Measurements from ENCODE around the gene KAZN. TPM values are rescaled to one million over a fixed set of nuclear protein-coding genes. Genes with fewer than 3 reads are reported as not detected.

KAZN gene
- total and polyA plus RNA-seq, 4 experiments from 2014 or later = 0.08 to 0.47 TPM; not detected in 2

DNA sequence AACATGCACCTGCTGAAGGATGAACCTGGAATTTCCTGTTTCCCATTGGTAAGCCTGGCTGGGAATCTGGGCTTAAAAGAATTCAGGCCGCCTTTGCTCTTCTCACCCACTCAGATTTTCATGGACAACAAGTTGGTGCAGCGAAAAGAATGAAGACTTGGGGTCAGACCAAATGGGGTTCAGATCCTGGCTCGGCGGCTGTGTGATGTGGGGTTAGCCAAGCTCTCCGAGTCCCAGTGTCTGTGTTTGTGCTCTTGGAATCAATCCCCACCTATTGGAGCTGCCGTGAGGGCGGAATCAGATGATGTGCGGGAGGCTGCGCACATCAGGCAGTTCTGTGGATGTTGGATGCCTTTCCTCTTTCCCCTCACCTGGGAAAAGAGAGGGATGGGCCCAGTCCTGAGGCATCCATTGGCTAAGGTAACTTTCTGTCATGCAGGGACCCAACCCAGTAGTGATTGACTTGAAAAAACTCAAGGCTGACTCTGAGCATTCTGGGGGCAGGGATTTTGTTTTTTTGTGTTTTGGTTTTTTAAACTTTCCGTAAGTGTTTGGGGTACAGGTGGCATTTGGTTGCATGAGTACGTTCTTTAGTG is 228.3 kb downstream of the KAZN start:
- Histone ChIP-seq H3K36me3 (ENCODE audit: insufficient read depth, low read length) (no peaks in the 10 kb centered on the region), H3K27ac (ENCODE audit: low read depth, low read length) (no peak overlapping the region), H3K9me3 (ENCODE audit: control insufficient read depth in 1 of 2, low read length in 2 of 2) (no peaks in the 10 kb centered on the region), H3K4me1 (ENCODE audit: insufficient read depth, low read length) (no peaks in the 10 kb centered on the region), H3K4me3 (ENCODE audit: low read length in 2 of 2) (no peak overlapping the region), H3K27me3 (ENCODE audit: insufficient read depth, low read length) (no peaks in the 10 kb centered on the region)
- Mint-ChIP-seq H3K27me3 (peaks cover 3 to 5% of the 10 kb centered on the region in 2 donors), H3K36me3 (no peaks in the 10 kb centered on the region), H3K4me3 (no peak overlapping the region), H3K4me1 (no peaks in the 10 kb centered on the region), H3K27ac (no peak overlapping the region), H3K9me3 (peaks cover 0 to 8% (median 0%) of the 10 kb centered on the region in 8 donors)
- ChIA-PET POLR2A (ENCODE audit: partially characterized antibody) (no interaction called here), CTCF (ENCODE audit: partially characterized antibody) (no interaction called here)
- intact Hi-C loops (cut with micrococcal nuclease) = no loop called here
- no peak for DNase-seq

DNA sequence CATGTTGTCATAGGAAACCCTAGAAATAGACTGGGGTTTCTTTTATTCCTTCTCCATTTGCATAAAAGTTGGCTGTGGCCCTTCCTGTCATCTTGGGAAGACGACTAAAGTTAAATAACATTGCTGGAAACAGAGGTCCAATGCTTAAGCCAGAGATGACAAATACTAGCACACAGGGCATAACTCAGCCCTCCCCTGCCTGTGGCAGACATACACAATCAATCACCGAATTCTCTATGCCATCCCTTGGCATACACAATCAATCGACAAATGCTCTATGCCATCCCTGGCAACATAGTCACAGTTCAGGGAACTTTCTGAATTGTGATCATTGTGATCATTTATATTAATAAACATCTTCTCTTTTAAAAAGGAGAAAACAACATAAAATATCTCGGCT is 229.4 kb downstream of the KAZN start:
- no peak overlapping the region for H3K27ac Mint-ChIP-seq
- intact Hi-C loops (cut with micrococcal nuclease) = no loop called here

DNA sequence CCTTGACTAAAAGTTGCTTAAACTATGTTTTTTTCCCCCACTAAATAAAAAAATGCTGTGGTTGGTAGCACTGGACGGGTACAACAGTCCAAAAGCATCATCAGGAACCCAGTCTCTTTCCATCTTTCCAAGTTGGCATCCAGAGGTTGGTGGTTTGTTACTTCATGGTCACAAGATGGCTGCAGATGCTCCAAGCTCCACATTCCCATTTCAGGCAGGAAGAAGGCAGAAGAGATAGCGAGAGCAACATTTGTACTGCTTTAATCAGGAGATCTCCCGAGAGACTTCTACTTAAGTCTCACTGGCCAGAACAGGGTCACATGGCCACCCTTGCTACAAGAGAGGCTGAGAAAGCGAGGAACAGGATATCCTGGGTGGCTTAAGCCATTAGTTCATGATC is 230.2 kb downstream of the KAZN start:
- H3K27ac Mint-ChIP-seq = no peak overlapping the region
- no peaks in the 10 kb centered on the region for H3K27me3 ChIP-seq (ENCODE audit: insufficient read depth, low read length)
- no peak overlapping the region for H3K4me3 Mint-ChIP-seq
- H3K4me1 ChIP-seq (ENCODE audit: insufficient read depth, low read length) = no peaks in the 10 kb centered on the region
- no peak for DNase-seq
- POLR2A ChIA-PET (ENCODE audit: partially characterized antibody) = no interaction called here
- H3K4me1 Mint-ChIP-seq = no peaks in the 10 kb centered on the region
- H3K9me3 Mint-ChIP-seq = peaks cover 0 to 8% (median 0%) of the 10 kb centered on the region in 8 donors
- intact Hi-C loops (cut with micrococcal nuclease) = no loop called here
- peaks cover 2 to 4% of the 10 kb centered on the region in 2 donors for H3K27me3 Mint-ChIP-seq
- H3K36me3 ChIP-seq (ENCODE audit: insufficient read depth, low read length) = no peaks in the 10 kb centered on the region
- no peaks in the 10 kb centered on the region for H3K36me3 Mint-ChIP-seq
- H3K9me3 ChIP-seq (ENCODE audit: control insufficient read depth in 1 of 2, low read length in 2 of 2) = no peaks in the 10 kb centered on the region
- CTCF ChIA-PET (ENCODE audit: partially characterized antibody) = no interaction called here
- no peak overlapping the region for H3K27ac ChIP-seq (ENCODE audit: low read depth, low read length)
- no peak overlapping the region for H3K4me3 ChIP-seq (ENCODE audit: low read length in 2 of 2)

More for the DNA sequence above, 229.4 kb downstream of the KAZN start:
- ChIA-PET CTCF (ENCODE audit: partially characterized antibody) (no interaction called here), POLR2A (ENCODE audit: partially characterized antibody) (no interaction called here)
- Histone ChIP-seq H3K36me3 (ENCODE audit: insufficient read depth, low read length) (no peaks in the 10 kb centered on the region), H3K4me1 (ENCODE audit: insufficient read depth, low read length) (no peaks in the 10 kb centered on the region), H3K9me3 (ENCODE audit: control insufficient read depth in 1 of 2, low read length in 2 of 2) (no peaks in the 10 kb centered on the region), H3K27me3 (ENCODE audit: insufficient read depth, low read length) (no peaks in the 10 kb centered on the region), H3K27ac (ENCODE audit: low read depth, low read length) (no peak overlapping the region), H3K4me3 (ENCODE audit: low read length in 2 of 2) (no peak overlapping the region)
- Mint-ChIP-seq H3K4me3 (no peak overlapping the region), H3K27me3 (peaks cover 2 to 5% of the 10 kb centered on the region in 2 donors), H3K4me1 (no peaks in the 10 kb centered on the region), H3K9me3 (peaks cover 0 to 8% (median 0%) of the 10 kb centered on the region in 8 donors), H3K36me3 (no peaks in the 10 kb centered on the region)
- no peak for DNase-seq

DNA sequence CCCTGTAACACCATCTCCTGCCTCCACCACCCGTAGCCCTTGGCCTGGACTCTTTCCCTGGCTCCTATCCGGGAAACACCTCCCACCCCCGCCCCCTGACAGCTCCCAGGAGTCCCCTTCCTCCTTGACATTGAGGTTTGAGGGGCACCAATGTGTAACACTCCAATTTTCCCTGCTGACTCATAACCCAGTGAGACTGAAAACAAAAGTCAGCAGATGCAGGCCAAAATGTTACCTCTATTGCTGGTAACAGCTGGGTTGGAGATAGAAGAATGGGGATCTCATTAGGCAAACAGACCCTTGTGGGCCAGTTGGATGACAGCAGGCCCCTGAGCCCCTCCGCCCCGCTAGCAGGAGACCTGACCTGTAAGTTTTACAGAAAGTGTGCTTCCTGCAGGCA is 237.2 kb downstream of the KAZN start:
- H3K27ac ChIP-seq (ENCODE audit: low read depth, low read length) = no peak overlapping the region
- H3K36me3 ChIP-seq (ENCODE audit: insufficient read depth, low read length) = no peaks in the 10 kb centered on the region
- no peaks in the 10 kb centered on the region for H3K27me3 ChIP-seq (ENCODE audit: insufficient read depth, low read length)
- peaks cover 0 to 8% (median 3%) of the 10 kb centered on the region in 8 donors for H3K9me3 Mint-ChIP-seq
- no peak overlapping the region for H3K4me3 ChIP-seq (ENCODE audit: low read length in 2 of 2)
- H3K27me3 Mint-ChIP-seq = peaks cover 8% of the 10 kb centered on the region in 2 donors
- ChIA-PET POLR2A (ENCODE audit: partially characterized antibody) (no interaction called here), CTCF (ENCODE audit: partially characterized antibody) (no interaction called here)
- no peaks in the 10 kb centered on the region for H3K4me1 ChIP-seq (ENCODE audit: insufficient read depth, low read length)
- H3K9me3 ChIP-seq (ENCODE audit: control insufficient read depth in 1 of 2, low read length in 2 of 2) = no peaks in the 10 kb centered on the region
- no peak for DNase-seq
- no peaks in the 10 kb centered on the region for H3K36me3 Mint-ChIP-seq
- intact Hi-C loops (cut with micrococcal nuclease) = no loop called here
- H3K4me1 Mint-ChIP-seq = no peaks in the 10 kb centered on the region
- no peak overlapping the region for H3K27ac Mint-ChIP-seq
- H3K4me3 Mint-ChIP-seq = no peak overlapping the region

DNA sequence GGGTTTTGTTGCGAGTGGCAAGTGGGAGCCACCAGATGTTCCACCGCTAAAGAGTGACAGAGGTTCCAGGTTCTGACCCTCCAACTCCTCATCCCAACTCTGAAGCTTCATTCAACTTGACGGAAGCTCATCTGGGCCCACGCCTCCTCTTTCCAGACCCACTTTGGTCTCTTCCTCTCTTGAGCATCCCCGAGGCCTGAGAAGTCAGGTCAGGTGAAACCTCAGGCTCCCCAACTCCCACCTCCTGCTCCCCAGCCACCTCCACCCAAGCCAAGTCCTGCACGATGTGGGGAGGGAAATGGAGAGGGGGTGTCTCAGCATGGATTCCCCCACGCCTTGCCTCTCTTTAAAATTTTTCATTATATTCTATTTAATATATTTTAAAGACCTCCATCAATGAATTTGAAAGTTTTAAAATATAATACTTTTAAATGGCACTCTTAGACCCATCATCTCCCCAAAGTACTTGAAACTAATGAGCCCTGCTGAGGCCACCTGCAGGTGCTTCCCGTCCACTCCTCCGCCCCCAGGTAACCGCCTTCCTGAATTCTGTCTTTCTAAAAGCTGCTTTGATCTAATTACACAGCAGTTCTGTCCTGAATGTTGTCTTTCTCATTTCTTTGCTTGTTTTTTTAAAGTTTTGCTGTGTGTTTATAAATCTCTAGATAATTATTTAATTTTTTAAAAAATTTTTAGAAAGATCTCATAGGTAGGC is 238.1 kb downstream of the KAZN start:
- Mint-ChIP-seq H3K36me3 (no peaks in the 10 kb centered on the region), H3K9me3 (peaks cover under 1 to 14% (median 8%) of the 10 kb centered on the region in 8 donors), H3K27ac (no peak overlapping the region), H3K27me3 (peaks cover 7 to 8% of the 10 kb centered on the region in 2 donors), H3K4me1 (no peaks in the 10 kb centered on the region), H3K4me3 (no peak overlapping the region)
- CTCF ChIA-PET (ENCODE audit: partially characterized antibody) = no interaction called here
- DNase-seq = no peak
- no peaks in the 10 kb centered on the region for H3K4me1 ChIP-seq (ENCODE audit: insufficient read depth, low read length)
- no peaks in the 10 kb centered on the region for H3K27me3 ChIP-seq (ENCODE audit: insufficient read depth, low read length)
- no peaks in the 10 kb centered on the region for H3K9me3 ChIP-seq (ENCODE audit: control insufficient read depth in 1 of 2, low read length in 2 of 2)
- POLR2A ChIA-PET (ENCODE audit: partially characterized antibody) = no interaction called here
- H3K36me3 ChIP-seq (ENCODE audit: insufficient read depth, low read length) = no peaks in the 10 kb centered on the region
- H3K4me3 ChIP-seq (ENCODE audit: low read length in 2 of 2) = no peak overlapping the region
- H3K27ac ChIP-seq (ENCODE audit: low read depth, low read length) = no peak overlapping the region
- intact Hi-C loops (cut with micrococcal nuclease) = no loop called here

DNA sequence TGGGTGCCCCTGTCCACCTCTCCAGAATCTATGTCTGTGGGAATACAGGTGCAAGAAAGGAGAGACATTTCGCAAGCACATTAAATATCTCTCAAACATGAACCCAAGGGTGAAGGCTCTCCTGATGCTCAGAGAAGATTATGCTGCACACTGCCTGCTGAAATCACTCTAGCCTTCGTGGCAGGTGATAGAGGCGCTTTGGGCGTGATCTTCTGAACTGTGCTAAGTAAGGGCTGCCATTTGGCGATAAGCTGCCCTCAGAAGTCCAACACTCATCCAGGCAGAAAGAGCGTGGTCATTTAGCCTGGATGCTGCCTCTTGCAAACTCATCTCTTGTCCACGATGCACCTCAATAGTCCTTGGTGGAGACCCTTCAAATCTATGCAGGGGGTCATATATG is 241.9 kb downstream of the KAZN start:
- CTCF ChIA-PET (ENCODE audit: partially characterized antibody) = no interaction called here
- H3K27ac Mint-ChIP-seq = no peak overlapping the region
- H3K4me1 ChIP-seq (ENCODE audit: insufficient read depth, low read length) = no peaks in the 10 kb centered on the region
- no peak overlapping the region for H3K27ac ChIP-seq (ENCODE audit: low read depth, low read length)
- no peak for DNase-seq
- no peak overlapping the region for H3K4me3 ChIP-seq (ENCODE audit: low read length in 2 of 2)
- H3K27me3 ChIP-seq (ENCODE audit: insufficient read depth, low read length) = no peaks in the 10 kb centered on the region
- peaks cover 0 to 3% of the 10 kb centered on the region in 2 donors for H3K36me3 Mint-ChIP-seq
- no peaks in the 10 kb centered on the region for H3K36me3 ChIP-seq (ENCODE audit: insufficient read depth, low read length)
- no peak overlapping the region for H3K4me3 Mint-ChIP-seq
- POLR2A ChIA-PET (ENCODE audit: partially characterized antibody) = no interaction called here
- peaks cover 9 to 10% of the 10 kb centered on the region in 2 donors for H3K27me3 Mint-ChIP-seq
- peaks cover 8 to 37% (median 26%) of the 10 kb centered on the region in 8 donors for H3K9me3 Mint-ChIP-seq
- intact Hi-C loops (cut with micrococcal nuclease) = no loop called here
- peaks cover 4 to 8% of the 10 kb centered on the region in 2 donors for H3K9me3 ChIP-seq (ENCODE audit: control insufficient read depth in 1 of 2, low read length in 2 of 2)
- no peaks in the 10 kb centered on the region for H3K4me1 Mint-ChIP-seq

DNA sequence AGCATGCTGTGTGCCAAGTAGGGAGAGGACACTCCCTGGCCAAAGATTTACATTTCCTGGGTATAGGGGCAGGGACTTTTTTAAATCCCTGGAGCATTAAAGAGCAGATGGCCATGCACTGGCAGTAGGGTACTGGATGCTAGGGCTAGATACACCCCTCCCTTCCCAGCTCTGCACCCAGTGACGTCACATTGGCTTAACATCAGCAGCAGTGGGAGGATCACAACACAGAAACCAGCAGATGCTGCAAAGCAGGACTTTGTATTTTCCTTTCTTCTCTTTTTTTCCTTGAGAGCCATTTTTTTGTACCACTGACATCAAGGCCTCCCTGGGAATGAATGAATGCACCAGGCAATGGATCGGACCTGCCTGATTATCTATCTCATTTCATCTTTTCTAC is 243.0 kb downstream of the KAZN start:
- Histone ChIP-seq H3K4me1 (ENCODE audit: insufficient read depth, low read length) (no peaks in the 10 kb centered on the region), H3K9me3 (ENCODE audit: control insufficient read depth in 1 of 2, low read length in 2 of 2) (peaks cover 4 to 8% of the 10 kb centered on the region in 2 donors), H3K36me3 (ENCODE audit: insufficient read depth, low read length) (no peaks in the 10 kb centered on the region), H3K27me3 (ENCODE audit: insufficient read depth, low read length) (no peaks in the 10 kb centered on the region), H3K4me3 (ENCODE audit: low read length in 2 of 2) (no peak overlapping the region), H3K27ac (ENCODE audit: low read depth, low read length) (no peak overlapping the region)
- ChIA-PET CTCF (ENCODE audit: partially characterized antibody) (no interaction called here), POLR2A (ENCODE audit: partially characterized antibody) (no interaction called here)
- Mint-ChIP-seq H3K4me1 (no peaks in the 10 kb centered on the region), H3K9me3 (peaks cover 8 to 37% (median 26%) of the 10 kb centered on the region in 8 donors), H3K4me3 (no peak overlapping the region), H3K27me3 (peaks cover 10 to 11% of the 10 kb centered on the region in 2 donors), H3K27ac (no peak overlapping the region), H3K36me3 (peaks cover 0 to 3% of the 10 kb centered on the region in 2 donors)
- intact Hi-C loops (cut with micrococcal nuclease) = no loop called here
- DNase-seq = no peak
